SKM-1 (cell line): ENCODE results near the gene TBC1D5.

Experiments used
- DNase-seq: peaks from one replicate; lab custom pipeline; 2025; ENCODE audit not compliant: unreplicated experiment; lab: John Stamatoyannopoulos, UW

The TBC1D5 gene

GRCh38 chr3:17313746-17314145, 428.7 kb downstream of the TBC1D5 start:
- no peak for DNase-seq

GRCh38 chr3:17310983-17311382, 431.4 kb downstream of the TBC1D5 start:
- DNase-seq: no peak

DNA sequence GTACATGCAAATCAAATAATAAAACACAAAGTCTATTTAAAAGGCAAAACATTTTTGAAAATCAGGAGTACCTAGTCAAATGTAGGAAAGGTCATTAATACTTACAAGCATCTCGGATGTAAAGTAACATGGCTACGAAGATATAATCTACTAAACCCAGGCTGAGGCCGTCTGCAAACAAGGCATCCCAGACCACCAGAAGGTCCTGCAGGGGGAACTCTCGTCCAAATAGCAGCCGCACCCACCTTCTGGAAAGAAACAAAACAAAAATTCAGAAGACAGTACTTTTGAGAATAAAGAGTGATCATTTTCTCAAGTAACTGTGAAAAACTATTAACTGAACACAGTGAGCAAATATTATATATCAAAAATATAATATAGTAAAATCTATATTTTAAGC, 434.5 kb downstream of the TBC1D5 start:
- DNase-seq: no peak

GRCh38 chr3:17307482-17307881, 434.9 kb downstream of the TBC1D5 start:
- no peak for DNase-seq

- DNase-seq: no peak
Observed at GRCh38 chr3:17304969-17305368, 437.5 kb downstream of the TBC1D5 start.

DNA sequence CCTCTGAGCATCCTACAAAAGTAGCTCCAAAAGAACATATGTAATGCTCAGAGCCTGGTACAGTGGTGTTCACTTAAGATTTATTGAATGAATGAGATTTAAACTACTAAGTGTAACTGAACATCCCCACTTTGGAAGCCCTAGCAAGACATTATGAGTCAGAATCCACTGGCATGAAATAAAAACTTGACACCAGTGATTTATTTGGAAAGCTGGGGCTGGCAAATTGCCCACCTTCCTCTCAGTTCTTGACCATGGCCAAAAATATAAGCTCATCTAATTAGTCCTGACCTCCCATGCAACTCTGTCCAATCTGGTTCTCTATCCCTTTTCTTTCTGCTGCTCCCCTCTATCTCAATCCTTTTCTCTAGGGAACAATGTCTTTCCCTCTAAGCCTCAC, 439.7 kb downstream of the TBC1D5 start:
- DNase-seq: no peak

GRCh38 chr3:17302170-17302569, 440.3 kb downstream of the TBC1D5 start:
- DNase-seq: no peak

- DNase-seq: no peak
Observed at GRCh38 chr3:17301271-17301670, 441.2 kb downstream of the TBC1D5 start.

DNA sequence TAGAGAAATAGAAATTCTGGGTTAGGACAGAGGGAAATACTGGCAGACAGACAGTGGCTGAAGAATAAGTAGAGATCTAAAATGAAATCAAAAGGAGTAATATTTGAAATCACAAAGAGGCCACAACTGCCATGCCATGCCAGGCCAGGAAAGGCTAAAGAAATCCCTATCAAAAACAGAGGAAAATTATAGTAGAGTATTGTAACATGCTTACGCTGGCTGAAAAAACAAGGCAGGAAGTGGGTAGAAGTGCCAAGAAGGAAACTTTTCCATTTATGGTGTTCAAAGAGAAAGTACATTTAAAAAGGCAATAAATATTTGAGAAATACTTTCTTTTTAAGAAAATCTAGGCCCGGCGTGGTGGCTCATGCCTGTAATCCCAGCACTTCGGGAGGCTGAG, 442.0 kb downstream of the TBC1D5 start:
- no peak for DNase-seq

- DNase-seq: no peak
Observed at GRCh38 chr3:17298038-17298437, 444.4 kb downstream of the TBC1D5 start.

DNA sequence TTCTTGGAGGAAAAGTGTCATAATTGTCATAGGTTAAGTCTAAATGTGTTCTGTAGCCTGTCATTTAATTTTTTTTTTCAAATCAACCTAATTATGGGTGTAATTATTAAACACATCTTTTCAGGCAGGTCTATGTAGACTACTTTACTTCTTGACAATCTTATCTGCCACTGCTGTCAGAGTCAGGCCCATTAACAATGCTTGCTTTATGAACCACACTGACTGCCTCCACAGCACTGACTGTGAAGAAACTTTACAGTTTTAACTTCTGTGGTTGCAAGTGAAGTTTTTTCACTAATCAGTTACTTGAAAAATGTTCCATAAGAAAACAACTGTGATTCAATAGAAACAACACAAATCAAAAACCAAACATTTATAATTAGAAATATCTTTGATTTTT, 449.9 kb downstream of the TBC1D5 start:
- no peak for DNase-seq

DNA sequence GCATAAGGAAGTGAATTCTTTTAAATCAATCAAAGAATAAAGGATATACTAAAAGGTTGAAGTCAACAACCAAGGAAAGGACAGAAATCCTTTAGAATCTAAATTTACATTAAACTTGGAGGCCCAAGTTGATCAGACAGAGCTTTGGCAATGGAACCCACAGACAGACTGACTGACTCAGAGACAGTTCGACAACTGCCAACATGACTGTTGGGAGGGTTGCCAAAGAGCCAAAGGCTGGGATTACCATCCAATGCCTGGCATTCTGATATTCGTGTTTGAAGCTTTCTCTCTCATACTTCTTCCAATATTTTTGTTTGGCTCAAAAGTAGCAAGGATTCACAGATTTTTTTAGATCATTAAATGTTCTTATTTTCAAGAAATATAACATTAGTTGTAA, 451.5 kb downstream of the TBC1D5 start:
- DNase-seq: no peak

- DNase-seq: no peak
Observed at GRCh38 chr3:17288839-17289399, 453.5 kb downstream of the TBC1D5 start.

DNA sequence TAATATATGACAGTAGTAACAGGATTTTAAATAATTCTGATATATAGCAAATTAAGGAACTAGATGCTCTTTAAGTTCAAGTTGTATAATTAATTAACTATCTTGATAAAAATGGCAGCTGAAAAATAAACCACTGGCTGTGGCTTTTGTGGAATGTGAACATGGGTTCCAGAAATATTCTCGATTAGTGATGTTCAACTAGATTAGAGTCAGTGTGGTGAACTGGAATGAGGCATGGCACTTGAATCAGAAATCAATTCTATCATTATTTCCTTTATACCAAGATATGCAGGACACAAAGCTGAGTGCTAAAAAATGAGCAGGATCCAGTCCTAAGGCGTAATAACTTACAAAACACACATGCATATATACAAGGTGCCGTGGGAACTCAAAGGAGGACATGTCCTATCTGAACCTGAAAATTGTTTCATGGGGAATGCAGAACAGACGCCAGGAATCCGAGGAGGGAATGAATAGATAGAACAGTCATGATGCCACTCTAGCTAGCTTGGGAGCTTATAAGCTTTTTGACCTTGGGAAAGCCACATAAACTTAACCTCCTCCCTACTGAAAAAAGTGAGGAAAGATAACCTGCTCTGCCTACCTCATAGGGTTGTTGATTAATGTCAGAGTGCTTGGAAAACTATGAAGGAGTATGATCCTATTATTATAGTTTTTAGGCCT, 455.3 kb downstream of the TBC1D5 start:
- DNase-seq: no peak

GRCh38 chr3:17278006-17278405, 464.4 kb downstream of the TBC1D5 start:
- DNase-seq: no peak

DNA sequence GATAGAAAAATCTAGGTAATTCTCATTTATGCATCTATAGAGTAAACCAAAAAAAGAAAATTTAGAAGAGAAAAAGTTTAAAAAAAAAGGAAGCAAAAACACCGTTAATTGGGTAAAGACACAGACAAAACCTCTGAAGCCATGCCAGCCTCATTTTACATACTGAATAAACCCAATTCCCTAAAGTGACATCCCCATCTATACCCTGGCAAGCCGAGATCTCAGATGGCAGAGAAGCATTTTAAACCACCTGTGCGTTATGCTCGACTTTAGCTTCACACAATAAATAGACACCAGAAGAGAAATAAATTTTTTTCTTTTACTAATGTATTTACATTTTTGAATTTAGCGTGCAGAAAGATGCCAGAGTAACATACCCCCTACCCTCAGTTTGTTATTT, 475.6 kb downstream of the TBC1D5 start:
- DNase-seq: no peak

DNA sequence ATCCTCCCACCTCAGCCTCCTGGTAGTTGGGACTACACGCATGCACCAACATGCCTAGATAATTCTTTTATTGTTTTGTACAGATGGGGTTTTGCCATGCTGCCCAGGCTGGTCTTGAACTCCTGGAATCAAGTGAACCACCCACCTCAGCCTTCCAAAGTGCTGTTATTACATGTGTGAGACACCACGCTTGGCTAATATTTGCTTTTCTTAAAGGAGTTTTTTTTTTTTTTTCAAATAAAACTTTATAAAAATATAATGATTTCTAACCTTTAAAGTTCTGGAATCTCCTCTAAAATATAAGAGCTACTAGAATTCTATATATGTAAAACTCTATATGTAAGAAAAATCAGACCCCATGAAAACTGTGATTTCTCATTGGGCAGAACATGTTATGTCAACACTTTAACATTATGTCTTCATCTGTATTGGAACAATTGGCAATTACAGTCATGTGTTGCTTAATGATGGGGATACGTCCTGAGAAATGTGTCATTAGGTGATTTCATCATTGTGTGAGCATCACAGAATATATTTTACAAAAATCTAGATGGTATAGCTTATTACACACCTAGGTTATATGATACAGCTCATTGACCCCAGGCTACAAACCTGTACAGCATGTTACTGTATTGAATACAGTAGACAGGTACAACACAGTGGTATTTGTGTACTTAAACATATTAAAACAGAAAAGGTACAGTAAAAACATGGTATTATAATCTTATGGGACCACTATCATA, 480.6 kb downstream of the TBC1D5 start:
- no peak for DNase-seq

GRCh38 chr3:17260257-17260656, 482.2 kb downstream of the TBC1D5 start:
- DNase-seq: no peak

- no peak for DNase-seq
Observed at GRCh38 chr3:17259685-17260084, 482.7 kb downstream of the TBC1D5 start.

DNA sequence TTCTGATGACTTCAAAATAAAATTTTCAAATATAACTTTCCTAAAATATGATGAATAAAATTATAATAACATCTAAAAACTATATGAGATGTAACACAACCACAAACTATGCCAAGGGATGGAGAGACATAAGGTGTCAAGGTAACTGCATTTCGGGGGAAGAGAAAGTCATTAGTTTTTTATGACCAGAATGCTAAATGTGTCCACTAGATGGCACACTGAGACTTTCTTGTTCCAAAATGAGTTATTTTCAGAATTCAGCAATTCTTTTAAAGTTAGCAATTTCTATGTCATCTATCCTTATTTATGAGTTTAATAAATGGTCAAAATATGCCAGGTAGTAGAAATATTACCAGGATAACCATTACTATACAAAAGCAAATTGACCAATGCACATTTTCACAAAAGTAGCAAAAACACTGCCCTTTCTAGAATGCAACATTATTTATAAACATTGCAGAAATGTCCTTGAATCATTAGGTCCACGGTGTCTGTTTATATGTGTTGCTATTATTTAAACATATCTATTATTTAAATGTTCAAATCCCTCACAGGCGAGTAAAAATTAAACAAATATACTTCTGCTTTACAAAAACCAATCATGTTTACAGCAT, 483.5 kb downstream of the TBC1D5 start:
- DNase-seq: peak; percentile 25

DNA sequence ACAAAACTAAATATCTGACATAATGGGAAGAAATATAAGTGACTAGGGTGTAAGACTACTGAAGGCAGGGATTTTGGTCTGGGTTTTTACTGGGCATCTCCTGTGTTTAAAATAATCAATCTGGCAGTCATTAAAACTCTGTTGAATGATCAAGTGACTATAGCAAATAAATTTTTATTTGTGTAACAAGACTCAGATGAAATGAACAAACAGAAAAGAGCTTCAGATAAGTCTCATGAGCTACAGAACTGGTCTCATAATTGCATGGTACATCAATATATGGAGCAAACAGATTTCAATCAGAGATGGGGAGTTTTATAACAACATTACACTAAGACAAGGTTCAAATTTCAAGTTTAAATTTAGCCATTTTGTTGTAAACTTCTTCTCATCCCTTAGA, 485.2 kb downstream of the TBC1D5 start:
- no peak for DNase-seq

- DNase-seq: no peak
Observed at GRCh38 chr3:17243621-17244020, 498.8 kb downstream of the TBC1D5 start.
